HEK293 (cell line): ENCODE measurements around the gene OLIG2.

Experiments used
- CTCF ChIA-PET: fragments of 350-600 bp; formaldehyde crosslinking; extraction: SDS; loops from one replicate; lab custom pipeline; 2021; ENCODE audit warnings: antibody characterized with exemption; lab: Yijun Ruan, JAX
- POLR2A ChIA-PET: fragments of 300-600 bp; formaldehyde crosslinking; extraction: SDS; loops from one replicate; lab custom pipeline; 2020; ENCODE audit warnings: antibody characterized with exemption, inconsistent platforms; lab: Yijun Ruan, JAX
- H3K27ac ChIP-seq: fragments of 200-500 bp; sonication (Bioruptor generic); 2 replicates; pipeline ENCODE4 v1.5.1; 2014; ENCODE audit warnings: low read depth, low read length, control low read depth, inconsistent platforms; ENCODE audit errors: extremely low read depth
- H3K36me3 ChIP-seq, 2 experiments: fragments of 200-500 bp in 1 of 2; sonication (Bioruptor generic) in 1 of 2; 1 replicate in 1 of 2; 2 replicates in 1 of 2; pipeline ENCODE4 v1.5.1; 2014 to 2017; ENCODE audit warnings: inconsistent platforms in 2 of 2, low read length in 2 of 2; ENCODE audit not compliant: control insufficient read depth in 2 of 2, insufficient read depth in 1 of 2
- H3K4me1 ChIP-seq: fragments of 200-500 bp; sonication (Bioruptor generic); 2 replicates; pipeline ENCODE4 v1.5.1; 2014; ENCODE audit warnings: mild to moderate bottlenecking, low read length, inconsistent platforms; ENCODE audit not compliant: control insufficient read depth, insufficient read depth
- H3K4me3 ChIP-seq: 2 replicates; pipeline ENCODE4 v1.5.1; 2011; ENCODE audit warnings: low read depth, mild to moderate bottlenecking, control low read depth, low read length, moderate library complexity
- H3K9me3 ChIP-seq: fragments of 200-500 bp; sonication (Bioruptor generic); 2 replicates; pipeline ENCODE4 v1.5.1; 2014; ENCODE audit warnings: low read depth, low read length, inconsistent platforms; ENCODE audit not compliant: control insufficient read depth, insufficient read depth
- ATF2 ChIP-seq: fragments of 450-650 bp; formaldehyde crosslinking; IDR thresholded peaks from 2 replicates; pipeline ENCODE4 v1.5.1; 2016; ENCODE audit warnings: missing biosample characterization, missing genetic modification characterization, low read depth
- BCL11B ChIP-seq: fragments of 450-650 bp; formaldehyde crosslinking; IDR thresholded peaks from 2 replicates; pipeline ENCODE4 v1.5.1; 2016; ENCODE audit warnings: low read depth, missing biosample characterization, missing genetic modification characterization
- KLF1 ChIP-seq: fragments of 450-650 bp; formaldehyde crosslinking; IDR thresholded peaks from 2 replicates; pipeline ENCODE4 v1.5.1; 2016; ENCODE audit warnings: missing biosample characterization, missing genetic modification characterization
- SCRT1 ChIP-seq: fragments of 450-650 bp; formaldehyde crosslinking; IDR thresholded peaks from 2 replicates; pipeline ENCODE4 v1.5.1; 2016; ENCODE audit warnings: missing biosample characterization, missing genetic modification characterization, borderline replicate concordance
- SCRT2 ChIP-seq: fragments of 450-650 bp; formaldehyde crosslinking; IDR thresholded peaks from 2 replicates; pipeline ENCODE4 v1.5.1; 2016; ENCODE audit warnings: missing biosample characterization, missing genetic modification characterization
- ZFP37 ChIP-seq: fragments of 450-650 bp; formaldehyde crosslinking; IDR thresholded peaks from 2 replicates; pipeline ENCODE4 v1.5.1; 2016; ENCODE audit warnings: missing biosample characterization, missing genetic modification characterization
- ZNF148 ChIP-seq: fragments of 450-650 bp; formaldehyde crosslinking; IDR thresholded peaks from 2 replicates; pipeline ENCODE4 v1.5.0; 2017; ENCODE audit warnings: missing biosample characterization, missing genetic modification characterization, borderline replicate concordance
- ZNF292 ChIP-seq: fragments of 450-650 bp; formaldehyde crosslinking; IDR thresholded peaks from 2 replicates; pipeline ENCODE4 v1.5.1; 2016; ENCODE audit warnings: low read depth, missing biosample characterization, missing genetic modification characterization, borderline replicate concordance
- ZNF394 ChIP-seq: fragments of 450-650 bp; formaldehyde crosslinking; IDR thresholded peaks from 2 replicates; pipeline ENCODE4 v1.5.1; 2016; ENCODE audit warnings: missing biosample characterization, missing genetic modification characterization, mild to moderate bottlenecking, moderate library complexity, borderline replicate concordance
- ZNF514 ChIP-seq: fragments of 450-650 bp; formaldehyde crosslinking; IDR thresholded peaks from 2 replicates; pipeline ENCODE4 v1.5.1; 2016; ENCODE audit warnings: missing biosample characterization, missing genetic modification characterization
- ZNF521 ChIP-seq: fragments of 450-650 bp; formaldehyde crosslinking; IDR thresholded peaks from 2 replicates; pipeline ENCODE4 v1.5.1; 2017; ENCODE audit warnings: missing biosample characterization, mild to moderate bottlenecking, missing genetic modification characterization
- ZNF549 ChIP-seq: fragments of 450-650 bp; IDR thresholded peaks from 2 replicates; pipeline ENCODE4 v1.5.1; 2018; ENCODE audit warnings: missing biosample characterization, missing genetic modification characterization, mild to moderate bottlenecking, inconsistent platforms, moderate library complexity
- ZNF626 ChIP-seq: fragments of 450-650 bp; sonication (Bioruptor Pico); formaldehyde crosslinking; IDR thresholded peaks from 2 replicates; pipeline ENCODE4 v1.5.1; 2018; ENCODE audit warnings: missing biosample characterization, missing genetic modification characterization, inconsistent platforms
- ZNF660 ChIP-seq: fragments of 450-650 bp; IDR thresholded peaks from 2 replicates; pipeline ENCODE4 v1.5.1; 2018; ENCODE audit warnings: missing biosample characterization, mild to moderate bottlenecking, missing genetic modification characterization
- ZNF677 ChIP-seq: fragments of 450-650 bp; IDR thresholded peaks from 2 replicates; pipeline ENCODE4 v1.5.0; 2018; ENCODE audit warnings: missing biosample characterization, mild to moderate bottlenecking, missing genetic modification characterization, moderate library complexity
- ZSCAN4 ChIP-seq: fragments of 450-650 bp; formaldehyde crosslinking; IDR thresholded peaks from 2 replicates; pipeline ENCODE4 v1.5.1; 2017; ENCODE audit warnings: missing biosample characterization, missing genetic modification characterization
- TF ChIP-seq, protein P1 (sequence below): fragments of 450-650 bp; formaldehyde crosslinking; IDR thresholded peaks from 2 replicates; pipeline ENCODE4 v1.5.1; 2016; ENCODE audit warnings: missing biosample characterization, missing genetic modification characterization
- TF ChIP-seq, protein P2 (sequence below): fragments of 450-650 bp; formaldehyde crosslinking; IDR thresholded peaks from 2 replicates; pipeline ENCODE4 v1.5.1; 2016; ENCODE audit warnings: missing biosample characterization, missing genetic modification characterization
- TF ChIP-seq, protein P3 (sequence below): fragments of 450-650 bp; formaldehyde crosslinking; IDR thresholded peaks from 2 replicates; pipeline ENCODE4 v1.5.1; 2016; ENCODE audit warnings: missing biosample characterization, missing genetic modification characterization
- TF ChIP-seq, protein P4 (sequence below): fragments of 450-650 bp; formaldehyde crosslinking; IDR thresholded peaks from 2 replicates; pipeline ENCODE4 v1.5.1; 2016; ENCODE audit warnings: missing biosample characterization, missing genetic modification characterization, borderline replicate concordance

The OLIG2 gene

GRCh38 chr21:33029385-33029921, 3.7 kb downstream of the OLIG2 start:
- Histone ChIP-seq H3K9me3 (no peaks in the 10 kb centered on the region), H3K4me1 (no peaks in the 10 kb centered on the region), H3K36me3 (no peaks in the 10 kb centered on the region), H3K27ac (no peak overlapping the region), H3K4me3 (no peak overlapping the region)
- ChIA-PET POLR2A (interaction anchor here (1.3 kb wide), 1 partner anchor 14 kb away, joined by 3 read pairs; no protein-coding TSS in a partner anchor), CTCF (interaction anchor here (1.0 kb wide), 1 partner anchor 9 kb away, joined by 4 read pairs; no protein-coding TSS in a partner anchor)
- no peak for TF ChIP-seq ZNF626 (tag by site-specific recombination)
- TF ChIP-seq, protein P1, sequence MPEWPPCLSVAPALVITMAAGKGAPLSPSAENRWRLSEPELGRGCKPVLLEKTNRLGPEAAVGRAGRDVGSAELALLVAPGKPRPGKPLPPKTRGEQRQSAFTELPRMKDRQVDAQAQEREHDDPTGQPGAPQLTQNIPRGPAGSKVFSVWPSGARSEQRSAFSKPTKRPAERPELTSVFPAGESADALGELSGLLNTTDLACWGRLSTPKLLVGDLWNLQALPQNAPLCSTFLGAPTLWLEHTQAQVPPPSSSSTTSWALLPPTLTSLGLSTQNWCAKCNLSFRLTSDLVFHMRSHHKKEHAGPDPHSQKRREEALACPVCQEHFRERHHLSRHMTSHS, result no peak
- TF ChIP-seq, protein P2, sequence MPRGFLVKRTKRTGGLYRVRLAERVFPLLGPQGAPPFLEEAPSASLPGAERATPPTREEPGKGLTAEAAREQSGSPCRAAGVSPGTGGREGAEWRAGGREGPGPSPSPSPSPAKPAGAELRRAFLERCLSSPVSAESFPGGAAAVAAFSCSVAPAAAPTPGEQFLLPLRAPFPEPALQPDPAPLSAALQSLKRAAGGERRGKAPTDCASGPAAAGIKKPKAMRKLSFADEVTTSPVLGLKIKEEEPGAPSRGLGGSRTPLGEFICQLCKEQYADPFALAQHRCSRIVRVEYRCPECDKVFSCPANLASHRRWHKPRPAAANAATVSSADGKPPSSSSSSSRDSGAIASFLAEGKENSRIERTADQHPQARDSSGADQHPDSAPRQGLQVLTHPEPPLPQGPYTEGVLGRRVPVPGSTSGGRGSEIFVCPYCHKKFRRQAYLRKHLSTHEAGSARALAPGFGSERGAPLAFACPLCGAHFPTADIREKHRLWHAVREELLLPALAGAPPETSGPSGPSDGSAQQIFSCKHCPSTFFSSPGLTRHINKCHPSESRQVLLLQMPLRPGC (tag by site-specific recombination), result no peak
- TF ChIP-seq ZNF514 (tag by site-specific recombination), result no peak
- no peak for TF ChIP-seq ZNF521
- no peak for TF ChIP-seq ZNF549 (tag by site-specific recombination)
- TF ChIP-seq BCL11B, result no peak
- TF ChIP-seq KLF1 (tag by site-specific recombination), result no peak
- no peak for TF ChIP-seq ATF2 (tag by site-specific recombination)
- no peak for TF ChIP-seq ZNF394 (tag by site-specific recombination)
- no peak for TF ChIP-seq SCRT1 (tag by site-specific recombination)

DNA sequence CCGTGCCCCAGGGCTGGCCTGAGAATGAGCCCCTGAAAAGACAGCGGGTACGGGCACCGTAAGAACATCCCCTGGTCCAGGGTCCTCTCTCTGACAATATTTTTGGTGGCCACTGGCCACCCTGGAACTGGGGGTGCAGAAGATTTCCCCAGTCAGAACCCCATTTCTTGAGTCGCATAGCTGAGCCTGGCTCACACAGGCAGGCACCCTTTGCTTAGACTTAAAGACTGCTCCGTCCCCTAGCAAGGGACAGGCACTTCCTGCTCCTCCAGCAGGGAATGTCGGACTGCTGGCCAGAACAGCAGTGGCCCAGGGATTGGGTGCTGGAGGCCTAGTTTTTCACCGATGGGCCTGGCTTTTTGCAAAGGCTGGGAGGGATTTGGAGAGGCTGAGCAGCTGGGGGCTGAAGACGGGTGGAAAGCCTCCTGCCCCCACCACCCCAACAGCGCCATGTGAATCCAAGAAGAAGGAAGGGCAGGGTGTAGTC, 4.3 kb downstream of the OLIG2 start:
- Histone ChIP-seq H3K4me3 (no peak overlapping the region), H3K27ac (no peak overlapping the region), H3K9me3 (no peaks in the 10 kb centered on the region), H3K4me1 (no peaks in the 10 kb centered on the region), H3K36me3 (no peaks in the 10 kb centered on the region)
- ChIA-PET POLR2A (interaction anchor here (1.3 kb wide), 1 partner anchor 14 kb away, joined by 3 read pairs; no protein-coding TSS in a partner anchor), CTCF (interaction anchor here (0.6 kb wide), 1 partner anchor 17 kb away, joined by 3 read pairs; no protein-coding TSS in a partner anchor)
- TF ChIP-seq SCRT2 (tag by site-specific recombination) (no peak), ZSCAN4 (no peak), ZFP37 (tag by site-specific recombination) (no peak), ZNF292 (tag by site-specific recombination) (no peak), ZNF660 (tag by site-specific recombination) (no peak), ZNF148 (tag by site-specific recombination) (no peak), ZNF626 (tag by site-specific recombination) (no peak), ZNF677 (tag by site-specific recombination) (no peak)
- TF ChIP-seq, protein P3, sequence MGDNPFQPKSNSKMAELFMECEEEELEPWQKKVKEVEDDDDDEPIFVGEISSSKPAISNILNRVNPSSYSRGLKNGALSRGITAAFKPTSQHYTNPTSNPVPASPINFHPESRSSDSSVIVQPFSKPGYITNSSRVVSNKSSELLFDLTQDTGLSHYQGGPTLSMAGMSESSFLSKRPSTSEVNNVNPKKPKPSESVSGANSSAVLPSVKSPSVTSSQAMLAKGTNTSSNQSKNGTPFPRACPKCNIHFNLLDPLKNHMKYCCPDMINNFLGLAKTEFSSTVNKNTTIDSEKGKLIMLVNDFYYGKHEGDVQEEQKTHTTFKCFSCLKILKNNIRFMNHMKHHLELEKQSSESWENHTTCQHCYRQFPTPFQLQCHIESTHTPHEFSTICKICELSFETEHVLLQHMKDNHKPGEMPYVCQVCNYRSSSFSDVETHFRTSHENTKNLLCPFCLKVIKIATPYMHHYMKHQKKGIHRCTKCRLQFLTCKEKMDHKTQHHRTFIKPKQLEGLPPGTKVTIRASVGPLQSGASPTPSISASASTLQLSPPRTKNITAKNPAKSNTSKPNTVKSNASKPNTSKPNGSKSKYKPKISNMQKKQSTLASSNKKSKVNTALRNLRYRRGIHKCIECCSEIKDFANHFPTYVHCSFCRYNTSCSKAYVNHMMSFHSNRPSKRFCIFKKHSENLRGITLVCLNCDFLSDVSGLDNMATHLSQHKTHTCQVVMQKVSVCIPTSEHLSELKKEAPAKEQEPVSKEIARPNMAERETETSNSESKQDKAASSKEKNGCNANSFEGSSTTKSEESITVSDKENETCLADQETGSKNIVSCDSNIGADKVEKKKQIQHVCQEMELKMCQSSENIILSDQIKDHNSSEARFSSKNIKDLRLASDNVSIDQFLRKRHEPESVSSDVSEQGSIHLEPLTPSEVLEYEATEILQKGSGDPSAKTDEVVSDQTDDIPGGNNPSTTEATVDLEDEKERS (tag by site-specific recombination), result no peak
- TF ChIP-seq, protein P4, sequence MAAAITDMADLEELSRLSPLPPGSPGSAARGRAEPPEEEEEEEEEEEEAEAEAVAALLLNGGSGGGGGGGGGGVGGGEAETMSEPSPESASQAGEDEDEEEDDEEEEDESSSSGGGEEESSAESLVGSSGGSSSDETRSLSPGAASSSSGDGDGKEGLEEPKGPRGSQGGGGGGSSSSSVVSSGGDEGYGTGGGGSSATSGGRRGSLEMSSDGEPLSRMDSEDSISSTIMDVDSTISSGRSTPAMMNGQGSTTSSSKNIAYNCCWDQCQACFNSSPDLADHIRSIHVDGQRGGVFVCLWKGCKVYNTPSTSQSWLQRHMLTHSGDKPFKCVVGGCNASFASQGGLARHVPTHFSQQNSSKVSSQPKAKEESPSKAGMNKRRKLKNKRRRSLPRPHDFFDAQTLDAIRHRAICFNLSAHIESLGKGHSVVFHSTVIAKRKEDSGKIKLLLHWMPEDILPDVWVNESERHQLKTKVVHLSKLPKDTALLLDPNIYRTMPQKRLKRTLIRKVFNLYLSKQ (tag by site-specific recombination), result no peak
